HG02970 (cell line): Measurements from ENCODE around the gene ENDOV.
A peak's percentile ranks its signal among the peaks of the same experiment; 100 is the strongest.

Experiments used
- ATAC-seq: cut with Tn5 transposase; IDR thresholded peaks from one replicate; pipeline ENCODE4 v1.9.1; 2021; ENCODE audit warnings: mild to moderate bottlenecking, moderate library complexity, moderate number of reproducible peaks; ENCODE audit not compliant: unreplicated experiment, low FRiP score

ENDOV gene

GRCh38 chr17:80414803-80415625, at the start of gene ENDOV:
TSS of gene ENDOV (plus strand) at chr17:80415167. CDS start at chr17:80415195, 28 bp downstream.
- ATAC-seq: peak; percentile 95

GRCh38 chr17:80365983-80366382, 49.0 kb upstream of the ENDOV start:
- no peak for ATAC-seq

DNA sequence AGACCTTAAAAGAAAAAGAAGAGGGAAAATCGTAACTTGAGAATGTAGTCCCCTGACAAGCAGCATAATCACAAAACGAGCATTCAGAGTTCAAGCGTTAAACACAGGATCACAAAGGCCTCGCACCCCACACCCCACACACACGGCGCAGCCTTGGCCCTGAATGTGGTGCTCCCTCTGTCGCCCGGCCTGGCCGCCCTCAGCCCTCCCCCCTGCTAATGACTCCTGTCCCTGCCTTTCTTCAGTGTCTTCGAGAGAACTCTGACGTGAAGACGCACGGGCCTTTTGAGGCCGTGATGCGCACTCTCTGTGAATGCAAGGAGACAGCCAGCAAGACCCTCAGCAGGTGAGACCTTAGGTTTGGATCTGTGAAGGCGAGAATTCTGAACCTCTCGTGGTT, 47.5 kb upstream of the ENDOV start:
- no peak for ATAC-seq

- no peak for ATAC-seq
Observed at GRCh38 chr17:80371196-80371595, 43.8 kb upstream of the ENDOV start.

DNA sequence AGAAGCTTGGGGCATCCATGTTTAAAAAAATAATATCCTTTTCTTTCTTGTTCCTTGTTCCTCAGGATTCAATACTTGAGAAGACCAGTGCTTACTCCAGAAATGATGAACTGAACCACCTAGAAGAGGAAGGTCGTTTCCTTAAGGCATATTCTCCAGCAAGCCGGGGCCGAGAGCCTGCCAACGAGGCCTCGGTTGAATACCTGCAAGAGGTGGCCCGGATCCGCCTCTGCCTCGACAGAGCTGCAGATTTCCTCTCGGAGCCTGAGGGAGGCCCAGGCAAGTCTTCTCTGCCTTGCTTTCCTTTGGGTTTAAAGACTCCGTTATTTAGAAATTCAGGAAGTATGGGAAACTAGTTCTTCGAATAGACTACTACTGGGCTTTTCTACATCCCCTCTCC, 42.5 kb upstream of the ENDOV start:
- ATAC-seq: no peak

DNA sequence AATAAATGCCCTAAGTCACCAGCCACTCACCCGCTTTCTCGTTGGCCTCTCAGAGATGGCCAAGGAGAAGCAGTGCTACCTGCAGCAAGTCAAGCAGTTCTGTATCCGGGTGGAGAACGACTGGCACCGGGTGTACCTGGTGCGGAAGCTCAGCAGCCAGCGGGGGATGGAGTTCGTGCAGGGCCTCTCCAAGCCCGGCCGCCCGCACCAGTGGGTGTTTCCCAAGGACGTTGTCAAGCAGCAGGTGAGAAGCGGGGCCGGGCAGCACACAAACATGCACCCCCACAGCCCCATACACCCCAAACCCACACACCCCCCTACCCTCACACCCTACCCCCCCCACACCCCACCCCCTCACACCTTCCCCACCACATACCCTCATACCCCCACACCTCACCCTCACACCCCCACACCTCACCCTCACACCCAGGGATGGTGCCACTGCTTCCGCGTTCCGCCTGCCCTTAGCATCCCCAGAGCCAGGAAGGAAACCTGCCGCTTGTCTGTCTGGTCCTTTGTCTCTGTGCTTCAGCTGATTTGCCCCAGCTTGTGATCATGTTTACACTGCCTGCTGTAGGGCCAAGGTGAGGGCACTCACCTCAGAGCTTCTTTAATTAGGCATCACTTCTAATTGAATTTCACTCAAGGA, 41.9 kb upstream of the ENDOV start:
- ATAC-seq: no peak

DNA sequence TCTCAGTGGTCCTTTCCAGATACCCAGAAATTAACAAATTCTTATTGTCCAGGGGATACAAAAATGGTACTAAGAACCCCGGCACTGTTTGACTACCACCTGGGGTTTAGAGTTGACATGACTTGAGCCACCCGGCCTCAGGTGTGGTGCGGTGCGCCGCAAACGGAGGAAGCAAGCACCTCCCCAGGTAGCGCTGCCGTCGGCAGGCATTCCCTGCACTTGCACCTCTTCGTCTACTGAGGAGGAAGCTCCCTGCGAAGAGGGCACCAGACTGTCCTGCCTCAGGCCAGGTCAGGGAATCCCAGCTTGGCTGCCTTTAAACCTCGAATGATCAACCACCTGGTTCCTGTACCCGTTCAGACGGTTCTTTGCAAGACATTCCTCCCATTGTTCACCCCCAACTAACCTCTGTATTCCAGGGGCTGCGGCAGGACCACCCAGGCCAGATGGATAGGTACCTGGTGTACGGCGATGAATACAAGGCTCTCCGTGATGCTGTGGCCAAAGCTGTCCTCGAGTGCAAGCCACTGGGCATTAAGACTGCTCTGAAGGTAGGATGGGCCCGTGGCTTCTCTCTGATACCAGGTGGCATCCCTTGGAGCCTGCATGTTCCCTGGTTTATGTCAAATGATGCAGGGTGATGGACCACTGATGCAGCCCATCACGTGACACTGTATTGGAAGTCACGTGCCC, 40.8 kb upstream of the ENDOV start:
- no peak for ATAC-seq

DNA sequence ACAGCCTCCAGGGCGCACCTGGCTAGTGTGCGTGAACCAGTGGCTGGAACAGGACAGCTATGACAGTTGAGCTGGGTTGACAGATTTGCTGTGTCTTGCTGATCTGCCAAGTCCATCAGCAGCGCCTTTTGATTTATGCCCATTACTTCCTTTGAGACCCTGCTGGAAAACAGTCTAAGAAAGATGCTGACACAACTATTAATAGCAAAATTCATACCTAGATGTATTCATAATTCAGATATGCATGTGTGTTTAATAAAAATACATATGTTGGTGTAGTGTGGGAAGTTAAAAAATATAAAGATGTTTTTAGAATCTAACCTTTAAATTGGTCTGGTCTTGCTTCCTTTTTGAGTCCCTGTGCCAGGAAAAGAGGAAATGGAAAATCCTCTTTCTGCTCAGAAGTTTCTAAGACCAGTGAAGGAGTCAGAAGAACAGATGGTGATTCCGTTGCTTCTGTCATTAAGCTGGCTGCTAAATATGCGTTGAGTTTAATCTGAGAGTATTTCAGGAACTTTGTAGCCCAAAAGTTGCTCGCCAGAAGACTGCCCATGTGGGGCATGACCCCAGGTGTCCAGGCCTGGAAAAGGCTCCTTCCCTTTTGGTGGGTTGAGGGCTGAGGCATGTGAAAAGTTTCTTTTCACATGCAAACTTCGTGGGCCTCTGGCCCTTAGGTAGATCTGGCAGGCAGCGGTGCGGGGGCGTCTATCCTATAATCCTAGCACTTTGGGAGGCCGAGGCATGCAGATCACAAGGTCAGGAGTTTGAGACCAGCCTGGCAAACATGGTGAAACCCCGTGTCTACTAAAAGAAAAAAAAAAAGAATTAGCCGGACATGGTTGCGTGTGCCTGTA, 40.0 kb upstream of the ENDOV start:
- no peak for ATAC-seq

DNA sequence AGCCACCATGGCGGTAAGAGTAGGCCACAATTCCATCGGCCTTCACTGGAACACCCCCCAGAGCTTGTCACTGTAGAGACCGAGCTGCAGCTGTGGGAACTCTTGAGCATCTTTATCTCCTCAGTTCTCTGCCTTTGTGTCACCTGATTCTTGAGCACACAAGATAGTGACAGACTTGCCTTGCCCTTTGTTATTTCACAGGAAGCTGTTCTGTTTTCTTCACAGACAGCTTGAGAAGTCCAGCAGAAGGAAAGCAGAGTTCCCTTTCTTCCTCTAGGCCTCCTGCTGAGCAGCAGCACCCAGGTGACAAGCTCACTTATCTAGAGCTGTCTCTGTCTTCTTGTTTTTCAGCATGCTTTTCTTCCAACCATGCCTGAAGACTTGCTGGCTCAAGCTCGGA, 38.4 kb upstream of the ENDOV start:
- no peak for ATAC-seq

DNA sequence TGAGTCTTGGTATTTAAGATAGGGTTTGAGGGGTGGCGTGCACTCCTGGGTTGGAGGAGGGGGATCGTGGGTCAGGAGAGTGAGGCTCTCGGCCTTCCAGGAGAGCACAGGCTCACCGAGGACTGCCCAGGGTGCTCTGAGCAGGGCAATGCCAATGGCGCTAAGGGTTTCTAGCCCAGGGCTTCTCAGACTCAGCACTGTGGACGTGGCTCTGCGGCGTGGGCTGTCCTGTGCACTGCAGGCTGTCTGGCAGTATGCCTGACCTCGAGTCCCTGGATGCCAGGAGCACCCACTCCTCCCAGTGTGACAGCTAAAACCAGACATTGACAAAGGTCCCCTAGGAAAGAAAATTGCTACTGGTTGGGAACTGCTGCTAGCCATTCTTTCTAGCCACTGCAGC, 37.2 kb upstream of the ENDOV start:
- no peak for ATAC-seq

DNA sequence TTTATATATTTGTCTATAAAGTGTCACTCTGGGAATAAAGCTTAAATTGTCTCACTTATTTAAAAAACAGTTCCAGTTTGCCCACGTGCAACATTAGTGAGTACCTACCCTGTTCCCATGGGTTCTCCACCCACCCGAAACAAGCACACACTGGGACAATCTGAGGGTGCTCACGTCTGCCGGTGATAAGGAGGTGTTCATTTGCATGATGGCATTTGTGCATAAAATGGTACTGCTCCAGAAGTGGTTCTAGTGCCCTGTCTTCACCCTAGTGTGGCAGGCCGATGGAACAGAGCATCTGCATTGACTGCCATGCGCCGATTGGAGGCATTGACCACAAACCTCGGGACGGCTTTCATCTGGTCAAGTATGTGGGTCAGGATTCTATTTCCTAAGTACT, 35.6 kb upstream of the ENDOV start:
- no peak for ATAC-seq

- ATAC-seq: no peak
Observed at GRCh38 chr17:80380068-80380467, 34.9 kb upstream of the ENDOV start.

- no peak for ATAC-seq
Observed at GRCh38 chr17:80380555-80381002, 34.4 kb upstream of the ENDOV start.

- ATAC-seq: no peak
Observed at GRCh38 chr17:80381416-80381923, 33.5 kb upstream of the ENDOV start.

DNA sequence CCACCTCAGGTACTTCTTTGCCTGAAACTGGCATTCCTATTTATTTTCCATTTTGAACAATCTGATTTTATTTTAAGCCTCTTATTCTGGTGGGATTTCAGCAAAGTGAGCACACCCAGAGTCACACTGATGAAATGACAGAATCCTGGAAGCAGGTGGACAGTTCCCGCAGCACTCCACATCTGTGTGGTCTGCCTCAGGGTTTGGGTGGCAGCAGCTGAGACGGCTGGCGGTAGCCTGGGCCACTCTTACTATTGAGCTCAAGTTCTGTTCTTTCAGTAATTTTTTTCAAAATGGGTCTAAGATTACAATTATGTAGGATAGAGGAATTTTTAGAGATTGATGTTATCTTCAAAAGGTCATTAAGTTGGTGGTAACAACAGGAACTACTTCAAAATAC, 32.5 kb upstream of the ENDOV start:
- ATAC-seq: no peak

DNA sequence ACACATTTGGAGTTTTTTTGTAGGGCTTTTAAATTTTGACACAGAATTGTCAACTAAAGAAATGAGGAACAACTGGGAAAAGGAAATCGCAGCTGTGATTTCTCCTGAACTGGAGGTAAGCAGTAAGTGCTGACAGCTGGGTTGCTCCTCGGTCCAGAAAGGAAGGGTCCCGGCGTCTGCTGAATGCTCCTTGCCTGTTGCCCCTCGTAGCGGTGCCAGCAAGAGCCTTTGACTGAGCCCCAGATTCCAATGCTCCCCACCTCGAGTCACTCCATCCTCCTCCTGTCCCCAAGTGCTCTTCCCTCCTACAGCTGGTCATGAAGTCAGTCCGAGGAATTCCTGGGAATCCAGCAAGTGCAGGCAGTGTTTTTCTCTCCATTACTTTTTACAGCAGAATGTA, 32.0 kb upstream of the ENDOV start:
- ATAC-seq: no peak

DNA sequence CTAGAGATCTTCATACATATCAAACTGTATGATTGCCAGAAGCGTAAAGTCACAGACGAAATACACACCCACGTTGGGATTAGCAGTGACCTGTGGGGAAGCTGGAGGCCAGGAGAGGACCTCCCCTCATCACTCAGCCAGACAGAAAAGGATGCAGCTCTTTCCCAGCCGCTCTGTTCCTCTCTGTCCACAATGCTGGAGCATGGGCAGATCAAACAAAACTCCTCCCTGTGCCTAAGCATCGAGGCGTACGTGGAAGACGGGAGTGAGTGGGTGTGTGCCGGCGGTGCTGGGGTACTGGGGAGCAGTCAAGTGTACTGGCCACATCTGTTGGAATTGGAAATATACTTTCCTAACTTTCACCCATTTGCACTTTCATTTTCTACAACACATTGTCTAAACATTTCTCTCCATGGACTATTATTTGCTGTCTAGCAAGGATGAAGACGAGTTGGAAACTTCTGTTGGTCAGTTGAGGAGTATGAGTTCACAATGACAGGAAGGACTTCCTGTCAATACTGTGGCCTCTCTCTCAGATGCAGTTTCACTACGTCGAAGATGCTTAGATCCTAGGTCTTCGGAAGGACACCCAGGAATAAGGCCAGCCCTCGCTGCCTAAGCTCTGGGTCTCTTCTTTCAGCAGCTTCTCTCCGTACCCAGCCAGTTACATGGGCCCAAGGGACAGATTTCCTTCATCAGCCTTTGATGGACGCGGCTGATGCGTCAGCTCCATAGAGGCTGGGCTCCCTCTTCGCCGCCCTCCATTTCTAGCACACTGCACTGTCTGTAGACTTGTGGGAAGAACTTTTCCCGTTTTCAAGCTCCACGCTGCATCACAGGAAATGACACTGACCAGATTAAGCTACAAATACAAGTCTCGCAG, 30.6 kb upstream of the ENDOV start:
- ATAC-seq: no peak

- no peak for ATAC-seq
Observed at GRCh38 chr17:80385046-80385445, 29.9 kb upstream of the ENDOV start.

DNA sequence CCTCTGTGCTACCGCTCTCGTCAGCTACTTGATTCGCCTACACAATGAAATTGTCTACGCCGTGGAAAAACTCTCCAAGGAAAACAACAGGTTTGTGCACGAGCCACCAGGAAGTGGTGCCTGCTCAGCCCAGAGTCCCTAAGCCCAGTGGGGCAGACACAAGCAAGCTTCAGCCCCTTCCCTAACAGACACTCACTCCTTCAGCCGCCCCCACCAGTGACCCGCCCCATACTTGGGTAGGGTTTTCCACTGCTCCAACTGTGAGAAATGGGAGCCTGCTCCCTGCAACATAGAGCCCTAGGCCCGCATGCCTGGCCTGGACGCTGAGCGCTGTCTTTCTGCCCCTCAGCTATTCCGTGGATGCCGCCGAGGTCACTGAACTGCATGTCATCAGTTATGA, 28.6 kb upstream of the ENDOV start:
- no peak for ATAC-seq
